ENCODE measurements around the gene NACC2.

Gene NACC2

DNA sequence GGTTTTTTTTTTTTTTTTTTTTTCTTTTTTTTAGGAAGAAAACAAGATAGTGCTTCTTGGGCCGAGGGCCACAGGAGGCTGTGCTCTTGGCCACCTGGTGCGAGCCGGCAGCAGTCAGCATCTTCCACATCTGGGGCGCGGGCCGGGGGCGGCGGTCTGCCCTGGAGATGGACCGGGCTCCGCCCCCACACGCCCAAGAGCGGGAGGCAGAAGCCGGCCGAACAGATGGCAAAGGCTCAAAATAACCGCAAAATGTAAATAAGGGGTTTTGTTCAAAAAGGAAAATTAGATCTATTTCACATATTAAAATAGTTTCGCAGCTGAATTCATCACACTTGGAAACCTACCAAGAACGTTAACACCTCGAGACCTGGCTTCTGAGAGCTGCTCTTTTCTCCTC is 82.4 kb downstream of the NACC2 start:
- DNase-seq (ENCODE audit: extremely low read depth, insufficient read length), result no peak
- TF ChIP-seq, protein P1, sequence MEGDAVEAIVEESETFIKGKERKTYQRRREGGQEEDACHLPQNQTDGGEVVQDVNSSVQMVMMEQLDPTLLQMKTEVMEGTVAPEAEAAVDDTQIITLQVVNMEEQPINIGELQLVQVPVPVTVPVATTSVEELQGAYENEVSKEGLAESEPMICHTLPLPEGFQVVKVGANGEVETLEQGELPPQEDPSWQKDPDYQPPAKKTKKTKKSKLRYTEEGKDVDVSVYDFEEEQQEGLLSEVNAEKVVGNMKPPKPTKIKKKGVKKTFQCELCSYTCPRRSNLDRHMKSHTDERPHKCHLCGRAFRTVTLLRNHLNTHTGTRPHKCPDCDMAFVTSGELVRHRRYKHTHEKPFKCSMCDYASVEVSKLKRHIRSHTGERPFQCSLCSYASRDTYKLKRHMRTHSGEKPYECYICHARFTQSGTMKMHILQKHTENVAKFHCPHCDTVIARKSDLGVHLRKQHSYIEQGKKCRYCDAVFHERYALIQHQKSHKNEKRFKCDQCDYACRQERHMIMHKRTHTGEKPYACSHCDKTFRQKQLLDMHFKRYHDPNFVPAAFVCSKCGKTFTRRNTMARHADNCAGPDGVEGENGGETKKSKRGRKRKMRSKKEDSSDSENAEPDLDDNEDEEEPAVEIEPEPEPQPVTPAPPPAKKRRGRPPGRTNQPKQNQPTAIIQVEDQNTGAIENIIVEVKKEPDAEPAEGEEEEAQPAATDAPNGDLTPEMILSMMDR (IDR thresholded peaks at IDR 0.05; ENCODE audit: insufficient read depth, low read length, poor library complexity, severe bottlenecking), result no peak
- H3K27me3 ChIP-seq (replicated peaks; ENCODE audit: control insufficient read depth, insufficient read depth, low read length), result no peaks in the 10 kb centered on the region; the same call in 1 of the 2 replicates
- no peaks in the 10 kb centered on the region for H3K36me3 ChIP-seq (ENCODE audit: control insufficient read depth, insufficient read depth, low read length)
- H3K4me3 ChIP-seq (replicated peaks; ENCODE audit: low read depth, low read length), result no peak overlapping the region

GRCh38 chr9:136011703-136012496 is 83.2 kb downstream of the NACC2 start:
- no peak overlapping the region for H3K4me3 ChIP-seq (replicated peaks; ENCODE audit: low read depth, low read length)
- TF ChIP-seq, protein P1 (IDR thresholded peaks at IDR 0.05; ENCODE audit: insufficient read depth, low read length, poor library complexity, severe bottlenecking), result no peak
- no peak for DNase-seq (ENCODE audit: extremely low read depth, insufficient read length)

GRCh38 chr9:136011376-136011702 is 83.8 kb downstream of the NACC2 start:
- no peaks in the 10 kb centered on the region; the same call in 1 of the 2 replicates for H3K27me3 ChIP-seq (replicated peaks; ENCODE audit: control insufficient read depth, insufficient read depth, low read length)
- no peaks in the 10 kb centered on the region for H3K36me3 ChIP-seq (ENCODE audit: control insufficient read depth, insufficient read depth, low read length)
- no peak for DNase-seq (ENCODE audit: extremely low read depth, insufficient read length)
- TF ChIP-seq, protein P1 (IDR thresholded peaks at IDR 0.05; ENCODE audit: insufficient read depth, low read length, poor library complexity, severe bottlenecking), result no peak
- no peak overlapping the region for H3K4me3 ChIP-seq (replicated peaks; ENCODE audit: low read depth, low read length)

More at GRCh38 chr9:136011703-136012496, 83.2 kb downstream of the NACC2 start:
- no peaks in the 10 kb centered on the region; the same call in 1 of the 2 replicates for H3K27me3 ChIP-seq (replicated peaks; ENCODE audit: control insufficient read depth, insufficient read depth, low read length)
- H3K36me3 ChIP-seq (ENCODE audit: control insufficient read depth, insufficient read depth, low read length), result no peaks in the 10 kb centered on the region

DNA sequence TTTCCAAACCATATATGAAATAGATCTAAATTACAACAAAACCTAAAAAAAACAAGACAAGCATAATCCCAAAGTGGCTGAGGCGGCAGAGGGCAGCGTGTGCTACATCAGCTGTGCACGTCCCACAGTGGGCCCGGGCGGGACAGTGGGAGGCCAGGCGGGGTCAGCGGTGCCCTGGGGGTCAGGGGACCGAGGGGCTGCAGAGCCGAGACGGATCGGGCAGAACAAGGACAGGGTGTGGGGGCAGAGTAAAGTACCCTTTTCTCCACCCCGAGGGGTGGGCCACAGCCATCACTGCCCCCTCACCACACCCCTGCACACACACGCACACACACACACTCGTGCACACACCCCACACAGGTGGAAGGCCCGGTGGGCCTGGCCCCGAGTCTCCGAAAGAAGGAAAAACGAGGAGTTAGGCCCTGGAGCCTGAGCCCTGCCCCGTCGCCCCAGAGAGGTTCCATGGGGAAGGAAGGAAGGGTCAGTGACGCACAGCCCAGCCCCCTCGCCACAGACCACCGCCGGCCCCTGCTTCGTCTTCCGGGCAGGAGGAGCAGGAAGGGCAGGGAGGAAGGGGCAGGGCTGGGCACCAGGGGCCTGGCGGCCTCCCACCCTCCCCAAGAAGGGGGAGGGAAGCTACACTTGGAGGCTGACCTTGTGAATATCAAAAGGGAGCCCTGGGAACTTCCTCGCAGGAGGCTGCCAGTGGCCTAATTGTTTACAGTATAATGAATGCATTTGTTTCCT is 84.3 kb downstream of the NACC2 start:
- no peak for DNase-seq (ENCODE audit: extremely low read depth, insufficient read length)
- Histone ChIP-seq H3K27me3 (replicated peaks; ENCODE audit: control insufficient read depth, insufficient read depth, low read length) (no peaks in the 10 kb centered on the region), H3K36me3 (ENCODE audit: control insufficient read depth, insufficient read depth, low read length) (no peaks in the 10 kb centered on the region), H3K4me3 (replicated peaks; ENCODE audit: low read depth, low read length) (no peak overlapping the region)
- TF ChIP-seq, protein P1 (IDR thresholded peaks at IDR 0.05; ENCODE audit: insufficient read depth, low read length, poor library complexity, severe bottlenecking), result no peak

DNA sequence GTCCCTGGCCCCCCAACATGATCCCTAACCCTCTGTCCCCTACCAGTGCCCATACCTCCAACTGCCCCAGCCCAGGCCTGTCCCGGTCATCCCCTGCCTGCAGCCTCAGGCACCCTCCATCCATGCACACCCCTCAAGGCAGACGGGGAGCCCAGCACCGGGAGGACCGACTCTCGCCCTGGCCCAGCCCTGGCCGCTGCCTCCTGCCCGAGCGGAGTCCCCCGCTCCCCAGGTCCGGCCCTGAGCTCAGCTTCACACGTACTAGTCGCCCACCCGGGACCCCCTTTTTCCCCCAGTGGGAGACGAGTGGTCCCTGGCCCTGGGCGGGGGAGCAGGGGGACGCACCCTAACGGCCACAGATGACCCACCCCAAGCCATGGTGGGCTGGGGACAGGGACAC is 84.9 kb downstream of the NACC2 start:
- TF ChIP-seq, protein P1 (IDR thresholded peaks at IDR 0.05; ENCODE audit: insufficient read depth, low read length, poor library complexity, severe bottlenecking), result no peak
- Histone ChIP-seq H3K36me3 (ENCODE audit: control insufficient read depth, insufficient read depth, low read length) (no peaks in the 10 kb centered on the region), H3K27me3 (replicated peaks; ENCODE audit: control insufficient read depth, insufficient read depth, low read length) (no peaks in the 10 kb centered on the region), H3K4me3 (replicated peaks; ENCODE audit: low read depth, low read length) (no peak overlapping the region)
- no peak for DNase-seq (ENCODE audit: extremely low read depth, insufficient read length)

All from GM06990 (cell line).